ENCODE measurements around the gene NR1H3.

Gene NR1H3

GRCh38 chr11:47270331-47271271 is 12.8 kb downstream of the NR1H3 start:
- no peak for DNase-seq

GRCh38 chr11:47271328-47271727 is 13.5 kb downstream of the NR1H3 start:
- DNase-seq: no peak

GRCh38 chr11:47271961-47272661 is 14.3 kb downstream of the NR1H3 start:
- no peak for DNase-seq

GRCh38 chr11:47272706-47273105 is 14.9 kb downstream of the NR1H3 start:
- DNase-seq: no peak

GRCh38 chr11:47274495-47275235 is 16.9 kb downstream of the NR1H3 start:
- DNase-seq: no peak

GRCh38 chr11:47276923-47277322 is 19.1 kb downstream of the NR1H3 start:
- DNase-seq: no peak

- DNase-seq: no peak
Measured at GRCh38 chr11:47278058-47278457, 20.3 kb downstream of the NR1H3 start.

GRCh38 chr11:47278769-47279168 is 21.0 kb downstream of the NR1H3 start:
- no peak for DNase-seq

- no peak for DNase-seq
Measured at GRCh38 chr11:47280099-47280498, 22.3 kb downstream of the NR1H3 start.

GRCh38 chr11:47280860-47281259 is 23.1 kb downstream of the NR1H3 start:
- no peak for DNase-seq

- no peak for DNase-seq
Measured at GRCh38 chr11:47282462-47282861, 24.7 kb downstream of the NR1H3 start.

- no peak for DNase-seq
Measured at GRCh38 chr11:47284151-47284550, 26.4 kb downstream of the NR1H3 start.

- DNase-seq: no peak
Measured at GRCh38 chr11:47285969-47286770, 28.4 kb downstream of the NR1H3 start.

- DNase-seq: no peak
Measured at GRCh38 chr11:47288066-47288465, 30.3 kb downstream of the NR1H3 start.

GRCh38 chr11:47289856-47290255 is 32.1 kb downstream of the NR1H3 start:
- DNase-seq: no peak

- DNase-seq: no peak
Measured at GRCh38 chr11:47295385-47295784, 37.6 kb downstream of the NR1H3 start.

- DNase-seq: no peak
Measured at GRCh38 chr11:47296045-47296444, 38.2 kb downstream of the NR1H3 start.

- no peak for DNase-seq
Measured at GRCh38 chr11:47299078-47299477, 41.3 kb downstream of the NR1H3 start.

GRCh38 chr11:47302853-47303252 is 45.1 kb downstream of the NR1H3 start:
- no peak for DNase-seq

- DNase-seq: no peak
Measured at GRCh38 chr11:47305734-47306483, 48.1 kb downstream of the NR1H3 start.

GRCh38 chr11:47306484-47306844 is 48.7 kb downstream of the NR1H3 start:
- no peak for DNase-seq

Data from activated CD4-positive, CD25-positive, alpha-beta regulatory T cell treated with anti-CD3 and anti-CD28 coated beads, Interleukin-2, amount 50 U/mL, for 72 hours (primary cell).